ENCODE results near the gene OBI1. TPM values are rescaled to one million over a fixed set of nuclear protein-coding genes. Genes with fewer than 3 reads are reported as not detected.

Gene OBI1
- total and polyA plus RNA-seq, 10 donors = 4.1 to 14.7 (median 11.5) TPM

GRCh38 chr13:78595495-78596398, 63.2 kb downstream of the OBI1 start:
- Histone ChIP-seq H3K4me3 (peak overlapping the region in 7 of 8 donors; percentile 15 to 60 (median 25)), H3K27ac (no peak overlapping the region), H3K9me3 (peaks cover 0 to 25% (median 0%) of the 10 kb centered on the region in 8 donors), H3K4me1 (peaks cover 6 to 31% (median 21%) of the 10 kb centered on the region in 6 donors), H3K36me3 (no peaks in the 10 kb centered on the region), H3K27me3 (replicated peaks in 1 of 7) (peaks cover 28 to 100% (median 99%) of the 10 kb centered on the region in 7 donors)
- intact Hi-C loops (cut with DNase I; ENCODE audit: low total_unique reads) = no loop called here
- TF ChIP-seq CTCF (IDR thresholded peaks at IDR 0.05 in 8 of 11, conservative IDR thresholded peaks at IDR 0.05 in 3 of 11) (no peak), POLR2A (IDR thresholded peaks at IDR 0.05) (no peak), POLR2AphosphoS5 (IDR thresholded peaks at IDR 0.05) (peak in 2 of 3 donors; percentile 7 to 27)
- 4 to 6% (median 5%) methylated on average over 40 to 65 of the region's 65 CpGs for WGBS, 5 donors
- DNase-seq = peak; percentile 72

- TF ChIP-seq CTCF (IDR thresholded peaks at IDR 0.05 in 8 of 11, conservative IDR thresholded peaks at IDR 0.05 in 3 of 11) (no peak), POLR2AphosphoS5 (IDR thresholded peaks at IDR 0.05) (no peak), POLR2A (IDR thresholded peaks at IDR 0.05) (no peak)
- H3K9me3 ChIP-seq = peaks cover 0 to 25% (median 0%) of the 10 kb centered on the region in 8 donors
- no peak overlapping the region for H3K27ac ChIP-seq
- peaks cover 28 to 100% (median 98%) of the 10 kb centered on the region in 7 donors for H3K27me3 ChIP-seq (replicated peaks in 1 of 7)
- 7 to 11% (median 9%) methylated on average over 8 of the region's 8 CpGs for WGBS, 5 donors
- H3K4me3 ChIP-seq = no peak overlapping the region
- DNase-seq = no peak
- intact Hi-C loops (cut with DNase I; ENCODE audit: low total_unique reads) = no loop called here
- H3K4me1 ChIP-seq = peaks cover 6 to 23% (median 20%) of the 10 kb centered on the region in 6 donors
- H3K36me3 ChIP-seq = no peaks in the 10 kb centered on the region
Measured at GRCh38 chr13:78594456-78594975, 64.4 kb downstream of the OBI1 start.

GRCh38 chr13:78593652-78594455, 65.1 kb downstream of the OBI1 start:
- Histone ChIP-seq H3K4me1 (peaks cover 6 to 23% (median 20%) of the 10 kb centered on the region in 6 donors), H3K27me3 (replicated peaks in 1 of 7) (peaks cover 22 to 100% (median 98%) of the 10 kb centered on the region in 7 donors), H3K36me3 (no peaks in the 10 kb centered on the region), H3K9me3 (peaks cover 0 to 25% (median 0%) of the 10 kb centered on the region in 8 donors), H3K4me3 (no peak overlapping the region), H3K27ac (no peak overlapping the region)
- WGBS, 5 donors = 9 to 16% (median 12%) methylated on average over 29 of the region's 29 CpGs
- no peak for DNase-seq
- TF ChIP-seq POLR2A (IDR thresholded peaks at IDR 0.05) (no peak), CTCF (IDR thresholded peaks at IDR 0.05 in 8 of 11, conservative IDR thresholded peaks at IDR 0.05 in 3 of 11) (no peak), POLR2AphosphoS5 (IDR thresholded peaks at IDR 0.05) (no peak)
- intact Hi-C loops (cut with DNase I; ENCODE audit: low total_unique reads) = no loop called here
